Body of pancreas (tissue), 4 donors: ENCODE measurements around the gene HEATR9. TPM values are rescaled to one million over a fixed set of nuclear protein-coding genes. Genes with fewer than 3 reads are reported as not detected.

Source experiments
- ATAC-seq: fragments of 150-250 bp; one replicate; pipeline ENCODE4 v1.9.1; 2016
- DNase-seq, 4 donors: peaks; one replicate each; pipeline ENCODE4 v3.0.0-alpha.2; 2019
- H3K27ac ChIP-seq, 4 donors: fragments of 200-600 bp; sonication (generic); 1 replicate in 3 of 4; 2 replicates in 1 of 4; pipeline versions ENCODE4 v1.5.1 to v1.6.1; 2016 to 2019; ENCODE audit warnings: mild to moderate bottlenecking in 1 of 4, mixed read lengths in 1 of 4, moderate library complexity in 1 of 4
- H3K27me3 ChIP-seq, 2 donors: fragments of 200-600 bp; sonication (generic); one replicate each; pipeline ENCODE4 v1.6.0; 2016; ENCODE audit warnings: mild to moderate bottlenecking in 1 of 2
- H3K36me3 ChIP-seq, 2 donors: fragments of 200-600 bp; sonication (generic); replicated peaks in 1 of 2; 2 replicates each; pipeline ENCODE4 v1.5.1; 2016; ENCODE audit warnings: low read depth in 2 of 2; ENCODE audit not compliant: insufficient read depth in 1 of 2
- H3K4me1 ChIP-seq: fragments of 200-600 bp; sonication (generic); one replicate; pipeline ENCODE4 v1.6.0; 2016
- H3K4me3 ChIP-seq, 2 donors: fragments of 200-600 bp; sonication (generic); 1 replicate in 1 of 2; 2 replicates in 1 of 2; pipeline ENCODE4 v1.5.1; 2016 to 2019
- H3K9me3 ChIP-seq, 3 donors: fragments of 200-600 bp; sonication (generic); 1 replicate in 2 of 3; 2 replicates in 1 of 3; pipeline ENCODE4 v1.5.1; 2016
- POLR2A ChIP-seq, 3 donors: fragments of 450-650 bp; IDR thresholded peaks; one replicate each; pipeline ENCODE4 v1.6.1; 2016; ENCODE audit warnings: antibody characterized with exemption in 3 of 3, mild to moderate bottlenecking in 2 of 3
- WGBS, 2 donors: methylation state at CpG; one replicate each; pipeline ENCODE4 v1.1.5; 2017; 5-methylcytosine and 5-hydroxymethylcytosine counted together
- intact Hi-C: fragments of 100-400 bp; cut with DNase I; formaldehyde crosslinking; loops from one replicate; pipeline ENCODE4 v1.15.1; 2023
- total RNA-seq, 2 donors: library from RNA; depleted of rRNA; stranded (reverse); fragments of >200 nt; gene quantifications; one replicate each; pipeline ENCODE4 v1.1.0, GENCODE V29; 2016
- TF ChIP-seq, protein P1 (sequence below), 7 experiments: fragments of 450-650 bp in 4 of 7; fragments of 200-600 bp in 3 of 7; sonication (generic) in 3 of 7; IDR thresholded peaks; one replicate each; pipeline ENCODE4 v1.5.1; 2016 to 2019; ENCODE audit warnings: antibody characterized with exemption in 7 of 7

Gene HEATR9
- total RNA-seq, 2 donors from 2014 or later = not detected

DNA sequence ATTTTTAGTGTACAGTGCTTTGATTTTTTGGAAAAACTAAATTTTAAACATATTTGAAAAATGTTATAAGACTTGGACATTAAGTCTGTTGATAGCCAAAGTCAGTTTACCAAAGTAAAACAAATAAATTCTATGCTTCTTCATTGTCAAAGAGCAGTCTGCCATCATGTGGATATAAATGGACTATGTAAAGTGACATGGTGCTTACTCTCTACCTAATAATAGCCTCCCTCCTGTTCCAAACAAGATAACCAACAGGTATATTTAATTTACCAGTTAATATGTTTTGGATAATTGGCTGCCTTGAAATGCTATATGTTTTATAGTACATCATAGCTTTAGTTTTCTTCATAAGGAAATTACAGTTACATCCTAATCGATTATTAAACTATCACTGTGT is 43.5 kb downstream of the HEATR9 start:
- Histone ChIP-seq H3K4me1 (no peaks in the 10 kb centered on the region), H3K9me3 (no peaks in the 10 kb centered on the region), H3K36me3 (peaks cover 13 to 17% of the 10 kb centered on the region in 2 donors), H3K27me3 (no peaks in the 10 kb centered on the region), H3K27ac (no peak overlapping the region), H3K4me3 (no peak overlapping the region)
- DNase-seq = no peak
- TF ChIP-seq, protein P1, sequence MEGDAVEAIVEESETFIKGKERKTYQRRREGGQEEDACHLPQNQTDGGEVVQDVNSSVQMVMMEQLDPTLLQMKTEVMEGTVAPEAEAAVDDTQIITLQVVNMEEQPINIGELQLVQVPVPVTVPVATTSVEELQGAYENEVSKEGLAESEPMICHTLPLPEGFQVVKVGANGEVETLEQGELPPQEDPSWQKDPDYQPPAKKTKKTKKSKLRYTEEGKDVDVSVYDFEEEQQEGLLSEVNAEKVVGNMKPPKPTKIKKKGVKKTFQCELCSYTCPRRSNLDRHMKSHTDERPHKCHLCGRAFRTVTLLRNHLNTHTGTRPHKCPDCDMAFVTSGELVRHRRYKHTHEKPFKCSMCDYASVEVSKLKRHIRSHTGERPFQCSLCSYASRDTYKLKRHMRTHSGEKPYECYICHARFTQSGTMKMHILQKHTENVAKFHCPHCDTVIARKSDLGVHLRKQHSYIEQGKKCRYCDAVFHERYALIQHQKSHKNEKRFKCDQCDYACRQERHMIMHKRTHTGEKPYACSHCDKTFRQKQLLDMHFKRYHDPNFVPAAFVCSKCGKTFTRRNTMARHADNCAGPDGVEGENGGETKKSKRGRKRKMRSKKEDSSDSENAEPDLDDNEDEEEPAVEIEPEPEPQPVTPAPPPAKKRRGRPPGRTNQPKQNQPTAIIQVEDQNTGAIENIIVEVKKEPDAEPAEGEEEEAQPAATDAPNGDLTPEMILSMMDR (IDR thresholded peaks at IDR 0.05) = no peak
- TF ChIP-seq POLR2A (IDR thresholded peaks at IDR 0.05) = no peak
- 92 to 95% methylated on average over 1 of the region's 1 CpG for WGBS, 2 donors
- intact Hi-C loops = no loop called here
- no peak for ATAC-seq

DNA sequence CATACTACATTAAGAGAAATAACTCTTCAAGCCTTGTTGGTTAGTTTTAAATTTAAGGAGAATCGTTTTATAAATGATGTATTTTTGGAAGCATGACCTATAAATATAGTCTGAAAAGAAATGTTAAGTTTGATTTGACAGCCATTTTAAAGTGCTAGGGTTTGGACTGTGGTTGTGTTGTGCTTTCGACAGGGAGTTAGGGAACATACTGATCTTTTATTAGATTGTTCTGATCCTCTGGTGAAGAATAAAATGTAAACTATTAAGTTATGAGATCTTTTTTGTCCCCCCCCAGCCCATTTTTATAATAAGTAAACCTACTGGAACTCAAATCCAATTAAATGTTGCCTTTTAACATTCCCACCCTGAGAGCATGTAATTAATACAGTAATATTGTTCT is 47.4 kb downstream of the HEATR9 start:
- WGBS, 2 donors = 85% methylated on average over 2 of the region's 2 CpGs
- ATAC-seq (no peak), DNase-seq (no peak)
- Histone ChIP-seq H3K4me3 (no peak overlapping the region), H3K4me1 (peaks cover 2% of the 10 kb centered on the region), H3K27me3 (no peaks in the 10 kb centered on the region), H3K36me3 (peaks cover 7 to 20% of the 10 kb centered on the region in 2 donors), H3K9me3 (no peaks in the 10 kb centered on the region), H3K27ac (no peak overlapping the region)
- intact Hi-C loops = no loop called here
- no peak for TF ChIP-seq POLR2A (IDR thresholded peaks at IDR 0.05)
- TF ChIP-seq, protein P1 (IDR thresholded peaks at IDR 0.05) = no peak

DNA sequence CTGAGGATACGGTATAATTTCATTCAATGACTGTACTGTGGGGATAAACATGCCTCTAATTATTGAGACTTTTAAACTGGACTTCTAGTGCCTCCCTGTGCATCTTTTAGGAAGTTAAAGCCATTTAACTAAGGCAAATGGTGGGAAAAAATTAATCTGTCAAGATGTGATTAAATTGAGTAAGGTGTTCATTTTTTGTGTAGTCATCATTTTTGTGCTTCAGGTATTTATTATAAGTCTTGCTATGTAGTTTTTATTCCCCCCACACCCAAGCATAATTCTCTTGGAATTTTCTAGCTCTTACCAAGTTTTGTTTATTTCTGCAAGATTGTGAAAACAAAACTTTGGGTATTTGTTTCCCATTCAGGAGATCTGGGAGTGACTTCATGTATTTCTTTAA is 49.2 kb downstream of the HEATR9 start:
- peaks cover 7 to 14% of the 10 kb centered on the region in 2 donors for H3K36me3 ChIP-seq
- H3K27me3 ChIP-seq = no peaks in the 10 kb centered on the region
- H3K4me3 ChIP-seq = no peak overlapping the region
- no peak for TF ChIP-seq POLR2A (IDR thresholded peaks at IDR 0.05)
- TF ChIP-seq, protein P1 (IDR thresholded peaks at IDR 0.05) = peak in 1 of 7 experiments; percentile 6
- 50 to 67% methylated on average over 1 of the region's 1 CpG for WGBS, 2 donors
- no peak overlapping the region for H3K27ac ChIP-seq
- ATAC-seq (no peak), DNase-seq (no peak)
- intact Hi-C loops = no loop called here
- H3K4me1 ChIP-seq = peaks cover 8% of the 10 kb centered on the region
- no peaks in the 10 kb centered on the region for H3K9me3 ChIP-seq

GRCh38 chr17:35817196-35817595 is 51.5 kb downstream of the HEATR9 start:
- intact Hi-C loops = no loop called here
- no peak overlapping the region for H3K27ac ChIP-seq
- TF ChIP-seq, protein P1 (IDR thresholded peaks at IDR 0.05) = no peak
- TF ChIP-seq POLR2A (IDR thresholded peaks at IDR 0.05) = no peak

DNA sequence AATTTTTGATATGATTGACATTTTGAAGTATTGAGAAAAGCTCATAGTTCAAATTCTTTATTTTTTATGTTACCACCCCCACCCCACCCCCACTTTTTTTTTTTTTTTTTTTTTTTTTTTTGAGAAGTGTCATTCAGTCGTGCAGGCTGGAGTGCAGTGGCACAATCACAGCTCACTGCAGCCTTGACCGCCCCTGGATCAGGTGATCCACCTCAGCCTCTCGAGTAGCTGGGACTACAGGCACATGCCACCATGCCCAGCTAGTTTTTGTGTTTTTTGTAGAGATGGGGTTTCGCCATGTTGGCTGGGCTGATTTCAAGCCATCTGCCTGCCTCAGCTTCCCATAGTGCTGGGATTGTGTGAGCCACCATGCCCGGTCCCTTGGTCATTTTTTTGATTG is 52.0 kb downstream of the HEATR9 start:
- Histone ChIP-seq H3K36me3 (peaks cover 0 to 8% of the 10 kb centered on the region in 2 donors), H3K9me3 (no peaks in the 10 kb centered on the region), H3K27ac (no peak overlapping the region), H3K4me1 (peaks cover 14% of the 10 kb centered on the region), H3K27me3 (no peaks in the 10 kb centered on the region), H3K4me3 (no peak overlapping the region)
- intact Hi-C loops = no loop called here
- 69 to 79% methylated on average over 5 of the region's 5 CpGs for WGBS, 2 donors
- ATAC-seq = no peak
- no peak for DNase-seq
- TF ChIP-seq, protein P1 (IDR thresholded peaks at IDR 0.05) = no peak
- no peak for TF ChIP-seq POLR2A (IDR thresholded peaks at IDR 0.05)

More at GRCh38 chr17:35817196-35817595, 51.5 kb downstream of the HEATR9 start:
- Histone ChIP-seq H3K4me1 (peaks cover 9% of the 10 kb centered on the region), H3K9me3 (no peaks in the 10 kb centered on the region), H3K27me3 (no peaks in the 10 kb centered on the region), H3K36me3 (peaks cover 0 to 8% of the 10 kb centered on the region in 2 donors), H3K4me3 (no peak overlapping the region)
- DNase-seq (no peak), ATAC-seq (no peak)
- WGBS, 2 donors = 44 to 60% methylated on average over 1 of the region's 1 CpG
